Kidney (tissue), 14 donors: ENCODE measurements around the gene KCNJ5. TPM values are rescaled to one million over a fixed set of nuclear protein-coding genes. Genes with fewer than 3 reads are reported as not detected.

ENCODE experiments used
- DNase-seq, 5 donors: peaks; one replicate each; pipeline ENCODE4 v3.0.0-alpha.2; 2013 to 2020
- FAIRE-seq: peaks from 2 replicates; lab custom pipeline; 2012; peaks lifted over from hg19 to GRCh38; lab: Jason Lieb, UNC
- H3K27ac ChIP-seq, 2 donors: one replicate each; pipeline ENCODE4 v1.7.0; 2013; ENCODE audit warnings: low read depth in 2 of 2, low read length in 2 of 2, inconsistent platforms in 1 of 2
- H3K27me3 ChIP-seq: one replicate; pipeline ENCODE4 v1.7.1; 2013; ENCODE audit warnings: low read length, inconsistent platforms; ENCODE audit not compliant: control insufficient read depth, insufficient read depth
- H3K36me3 ChIP-seq, 3 donors: one replicate each; pipeline versions ENCODE4 v1.7.0 to v1.7.1; 2013; ENCODE audit warnings: low read length in 3 of 3, control low read depth in 1 of 3, inconsistent platforms in 1 of 3; ENCODE audit not compliant: insufficient read depth in 3 of 3, control insufficient read depth in 2 of 3
- H3K4me1 ChIP-seq, 3 donors: one replicate each; pipeline versions ENCODE4 v1.7.0 to v1.7.1; 2013; ENCODE audit warnings: low read length in 3 of 3, inconsistent platforms in 1 of 3, low read depth in 1 of 3; ENCODE audit not compliant: control insufficient read depth in 2 of 3, insufficient read depth in 2 of 3
- H3K4me3 ChIP-seq, 3 donors: one replicate each; pipeline versions ENCODE4 v1.7.0 to v1.8.1; 2013; ENCODE audit warnings: low read length in 3 of 3, control low read depth in 1 of 3, inconsistent platforms in 1 of 3
- H3K9ac ChIP-seq, 3 donors: one replicate each; pipeline versions ENCODE4 v1.7.0 to v1.7.1; 2013; ENCODE audit warnings: low read length in 3 of 3, control low read depth in 1 of 3, inconsistent platforms in 1 of 3
- H3K9me3 ChIP-seq, 3 donors: one replicate each; pipeline versions ENCODE4 v1.7.0 to v1.7.1; 2013; ENCODE audit warnings: low read length in 3 of 3, control low read depth in 1 of 3, inconsistent platforms in 1 of 3; ENCODE audit not compliant: control insufficient read depth in 2 of 3, insufficient read depth in 1 of 3
- CTCF ChIP-seq: IDR thresholded peaks from 3 replicates; pipeline ENCODE4 v1.5.1; 2012; ENCODE audit warnings: mild to moderate bottlenecking, moderate library complexity, borderline replicate concordance; ENCODE audit not compliant: insufficient read depth; ENCODE audit errors: extremely low read depth
- intact Hi-C: fragments of 100-400 bp; cut with DNase I; formaldehyde crosslinking; loops from one replicate; pipeline ENCODE4 v1.11.1; 2022
- polyA plus RNA-seq: library from polyadenylated mRNA; stranded (reverse); fragments of 350-450 nt; fragmentation: Illumina TruSeq; extraction: RNeasy Lipid Tissue Mini Kit (QIAGEN cat#74804); gene quantifications from one replicate; pipeline ENCODE4 v1.2.3, GENCODE V29; 2014; ENCODE audit warnings: low read depth, low replicate concordance; ENCODE audit not compliant: insufficient read depth
- total RNA-seq: library from RNA; stranded (reverse); fragmentation: NEBNext Ultra II Directional; extraction: Animal tissue kit (Norgen Biotek cat#: 25700); gene quantifications from one replicate; pipeline ENCODE4 v1.2.1, GENCODE V29; 2021
- donor health status: control.
- donor health status: control.
- donor health status: control.
- donor health status: control.
- donor health status: control.
- donor health status: DM: yes; HTN: yes; CAD: no.
- donor health status: Normal renal cell carcinoma (clear cell type).

KCNJ5 gene
- total and polyA plus RNA-seq, 2 donors from 2014 or later: 5.7 to 6.5 TPM

- Histone ChIP-seq H3K27ac (no peak overlapping the region), H3K9ac (no peak overlapping the region), H3K9me3 (no peaks in the 10 kb centered on the region), H3K4me3 (no peak overlapping the region), H3K36me3 (no peaks in the 10 kb centered on the region), H3K4me1 (peaks cover 0 to 4% (median 0%) of the 10 kb centered on the region in 3 donors), H3K27me3 (no peaks in the 10 kb centered on the region)
- DNase-seq (peak in 1 of 5 donors; percentile 43), FAIRE-seq (no peak)
- intact Hi-C loops: no loop called here
- TF ChIP-seq CTCF: no peak
These were observed 29.5 kb downstream of the KCNJ5 start for GRCh38 chr11:128920666-128921065.

DNA sequence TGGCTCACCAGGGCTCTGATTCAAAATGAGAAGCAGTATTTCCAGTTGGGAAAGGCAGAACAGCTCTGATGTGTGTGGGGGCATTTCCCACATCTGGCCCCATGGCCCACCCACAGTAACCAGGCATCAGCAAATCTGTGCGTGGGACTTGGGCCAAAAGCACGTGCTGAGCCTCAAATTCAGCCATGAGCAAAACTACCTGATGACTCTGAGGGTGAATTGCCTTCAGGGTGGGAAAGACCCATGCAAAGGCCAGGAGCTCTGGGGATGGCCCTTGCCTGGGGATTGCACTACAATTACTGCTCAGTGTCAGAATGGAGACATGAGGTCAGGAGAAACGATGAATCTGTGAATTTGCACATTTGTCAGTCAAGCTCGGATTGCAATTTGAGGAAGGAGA is 30.6 kb downstream of the KCNJ5 start:
- FAIRE-seq (no peak), DNase-seq (peak in 1 of 5 donors; percentile 25)
- intact Hi-C loops: no loop called here
- no peak for TF ChIP-seq CTCF
- Histone ChIP-seq H3K36me3 (no peaks in the 10 kb centered on the region), H3K9ac (no peak overlapping the region), H3K27ac (no peak overlapping the region), H3K27me3 (no peaks in the 10 kb centered on the region), H3K9me3 (no peaks in the 10 kb centered on the region), H3K4me3 (no peak overlapping the region), H3K4me1 (peaks cover 0 to 4% (median 0%) of the 10 kb centered on the region in 3 donors)

DNA sequence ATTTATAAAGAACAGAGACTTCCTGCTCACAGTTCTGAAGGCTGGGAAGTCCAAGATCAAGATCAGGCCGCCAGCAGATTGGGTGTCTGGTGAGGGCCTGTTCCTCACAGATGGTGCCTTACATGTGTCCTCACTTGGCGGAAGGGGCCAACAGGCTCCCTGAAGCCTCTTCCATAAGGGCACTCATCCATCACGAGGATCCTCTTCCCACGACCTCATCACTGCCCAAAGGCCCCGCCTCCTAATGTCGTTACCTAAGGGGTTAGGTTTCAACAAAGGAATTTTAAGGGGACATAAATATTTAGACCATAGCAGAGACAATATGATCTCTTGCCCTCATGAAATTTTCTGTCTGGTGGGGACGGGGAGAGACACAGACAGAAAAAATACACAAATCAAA is 32.9 kb downstream of the KCNJ5 start:
- no peak overlapping the region for H3K4me3 ChIP-seq
- no peak for TF ChIP-seq CTCF
- H3K9ac ChIP-seq: no peak overlapping the region
- H3K36me3 ChIP-seq: no peaks in the 10 kb centered on the region
- peak in 4 of 5 donors; percentile 41 to 78 (median 64) for DNase-seq
- no peak for FAIRE-seq
- no peaks in the 10 kb centered on the region for H3K27me3 ChIP-seq
- no peaks in the 10 kb centered on the region for H3K9me3 ChIP-seq
- no peak overlapping the region for H3K27ac ChIP-seq
- intact Hi-C loops: no loop called here
- peaks cover 0 to 4% (median 0%) of the 10 kb centered on the region in 3 donors for H3K4me1 ChIP-seq

- no peak for FAIRE-seq
- intact Hi-C loops: no loop called here
- Histone ChIP-seq H3K4me1 (peaks cover 0 to 4% (median 0%) of the 10 kb centered on the region in 3 donors), H3K27ac (no peak overlapping the region), H3K9ac (no peak overlapping the region), H3K9me3 (no peaks in the 10 kb centered on the region), H3K27me3 (no peaks in the 10 kb centered on the region), H3K36me3 (no peaks in the 10 kb centered on the region), H3K4me3 (no peak overlapping the region)
- no peak for TF ChIP-seq CTCF
- DNase-seq: peak; percentile 44 to 73 (median 70)
These were observed 33.5 kb downstream of the KCNJ5 start for GRCh38 chr11:128924510-128925249.
